HG02623 (cell line): ENCODE measurements around the gene MICALL2.

ENCODE experiments used
- ATAC-seq: cut with Tn5 transposase; IDR thresholded peaks from one replicate; pipeline ENCODE4 v1.9.1; 2021; ENCODE audit warnings: moderate library complexity; ENCODE audit not compliant: unreplicated experiment

MICALL2 gene

DNA sequence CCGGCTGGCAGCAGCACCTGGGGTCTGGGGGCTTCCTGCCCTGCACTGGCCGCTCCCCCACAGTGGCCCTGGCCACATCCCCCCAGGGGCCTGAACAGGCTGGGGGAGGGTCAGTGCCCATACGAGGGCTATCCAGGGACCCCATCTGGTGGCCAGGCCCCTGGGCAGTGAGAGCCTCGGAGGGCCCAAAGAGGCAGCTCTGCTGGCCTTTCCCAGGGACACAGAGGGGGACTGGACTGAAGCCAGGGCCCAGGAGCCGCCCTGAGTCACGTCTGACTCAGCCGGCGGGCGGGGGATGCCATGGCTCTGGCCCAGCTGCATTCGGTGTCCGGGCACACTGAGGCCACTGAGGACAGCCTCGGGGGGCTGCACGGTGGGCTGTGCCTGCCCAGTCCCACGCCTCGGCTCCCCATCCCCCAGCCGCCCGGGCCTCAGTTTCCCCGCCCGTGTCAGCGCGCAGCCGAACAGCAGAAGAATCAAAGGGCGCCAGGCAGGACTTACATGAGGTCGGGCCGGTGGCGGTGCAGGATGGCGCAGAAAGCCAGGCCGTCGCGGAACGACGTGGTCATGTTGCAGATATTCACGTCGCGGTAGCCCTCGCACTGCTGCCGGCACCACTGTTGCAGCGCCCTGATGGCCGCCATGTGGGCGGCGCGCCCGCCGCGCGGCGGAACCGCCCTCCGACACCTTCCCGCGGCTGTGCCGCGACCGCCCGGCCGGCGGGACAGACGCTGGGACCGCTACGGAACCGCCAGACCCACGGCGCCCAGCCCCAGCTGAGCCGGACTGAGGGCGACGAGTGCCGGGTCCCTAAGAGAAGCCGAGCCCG, at the start of gene MICALL2:
MICALL2 (minus strand) TSS at position 788 of the 829 bp plus-strand sequence; CDS start at position 644, 144 bp downstream.
- ATAC-seq = no peak

GRCh38 chr7:1508277-1508758, 49.0 kb upstream of the MICALL2 start:
- no peak for ATAC-seq

GRCh38 chr7:1505731-1506550, 46.7 kb upstream of the MICALL2 start:
- ATAC-seq = no peak

GRCh38 chr7:1503816-1504775, 44.8 kb upstream of the MICALL2 start, which contains the start of gene INTS1:
Gene INTS1 (minus strand): TSS chr7:1504389. CDS start chr7:1503960, 429 bp downstream.
- ATAC-seq = peak; percentile 81

- ATAC-seq = no peak
These were observed 44.1 kb upstream of the MICALL2 start for GRCh38 chr7:1503390-1503789.

DNA sequence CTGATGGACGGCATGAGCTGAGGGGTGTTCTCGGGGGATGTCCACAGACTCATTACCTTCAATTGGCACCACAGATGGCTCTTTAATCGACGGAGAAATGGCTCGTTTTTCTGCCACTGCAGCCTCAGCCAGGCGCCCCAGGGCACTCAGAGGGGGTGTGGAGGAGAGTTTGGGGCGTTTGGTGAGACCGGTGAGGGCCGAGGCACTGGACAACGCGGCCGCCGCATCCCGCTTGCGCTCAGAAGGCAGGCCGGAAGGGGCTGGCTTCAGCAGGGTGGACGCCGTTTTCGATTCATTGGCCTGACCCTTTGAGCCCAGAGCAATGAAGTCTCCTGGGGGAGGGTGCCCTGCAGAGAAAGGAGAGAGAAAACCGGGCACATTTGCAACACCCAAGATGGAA, 43.6 kb upstream of the MICALL2 start:
- no peak for ATAC-seq

DNA sequence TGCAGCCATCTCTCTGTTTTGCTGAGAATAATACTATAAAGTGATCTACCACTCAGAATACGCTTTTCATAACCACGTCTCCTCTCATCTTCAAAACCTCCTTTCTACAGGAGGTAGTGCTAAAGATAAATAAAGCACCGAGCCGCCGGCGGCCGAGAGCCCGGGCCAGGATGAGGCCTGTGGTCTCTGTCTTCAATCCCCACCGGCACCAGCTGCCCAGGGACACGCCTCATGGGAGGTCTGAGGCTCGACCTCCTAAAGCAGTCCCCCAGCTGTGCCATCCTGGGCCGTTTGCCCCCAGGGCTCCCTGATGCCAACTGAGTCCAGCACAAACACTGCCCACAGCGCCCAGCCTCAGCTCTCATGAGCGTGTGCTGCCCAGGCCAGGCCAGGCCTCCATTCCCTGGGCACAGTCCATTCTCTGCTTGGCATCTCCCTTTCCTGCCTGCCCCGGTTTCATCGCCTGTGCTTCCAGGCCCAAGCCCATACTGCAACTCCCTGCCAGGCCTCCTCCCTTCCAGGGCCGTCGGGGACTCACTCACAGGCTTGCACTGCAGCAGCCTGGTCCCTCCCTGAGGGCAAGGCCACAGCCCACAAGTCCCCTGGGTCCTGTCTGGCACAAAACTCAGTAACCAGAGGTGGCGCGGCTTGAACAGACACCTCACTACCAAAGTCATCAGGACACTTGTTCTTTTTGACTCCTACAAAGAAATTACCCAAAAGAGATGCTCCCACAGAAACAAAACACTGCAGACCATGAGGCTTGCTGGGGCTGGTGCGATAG, 42.4 kb upstream of the MICALL2 start:
- ATAC-seq = no peak

DNA sequence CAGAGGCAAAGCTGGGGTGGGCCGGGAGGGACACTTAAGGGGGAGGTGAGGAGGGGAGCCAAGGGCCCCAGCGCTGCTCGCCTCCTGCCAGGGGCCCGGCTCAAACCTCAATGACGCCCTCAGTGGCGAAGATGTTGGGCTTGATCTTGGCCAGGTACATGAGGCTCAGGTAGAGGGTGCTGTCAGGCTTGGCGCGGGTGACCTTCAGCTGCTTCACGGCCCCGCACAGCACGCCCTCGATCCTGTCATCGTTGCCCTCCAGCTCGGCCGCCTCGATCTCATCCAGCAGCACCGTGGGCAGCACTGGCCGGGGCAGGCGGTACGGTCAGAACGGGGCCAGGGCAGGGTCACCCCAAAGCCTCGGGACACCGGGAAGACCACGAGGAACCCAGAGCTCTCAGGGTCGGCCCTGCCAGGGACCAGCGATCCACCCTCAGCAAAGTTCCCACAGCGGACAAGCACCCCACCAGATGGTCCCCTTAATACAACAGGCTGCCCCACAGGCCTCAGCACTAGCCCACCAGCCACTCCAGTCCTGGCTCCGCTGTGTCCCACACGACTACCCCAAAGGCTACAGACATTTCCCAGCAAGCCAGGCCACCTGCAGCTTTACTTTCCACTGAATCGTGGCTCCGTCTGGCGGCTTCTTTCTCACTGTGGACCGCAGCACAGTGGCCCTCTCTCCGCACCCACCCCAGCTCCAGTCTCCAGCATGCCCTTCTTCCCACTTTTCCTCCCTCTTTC, 41.0 kb upstream of the MICALL2 start:
- ATAC-seq = no peak

DNA sequence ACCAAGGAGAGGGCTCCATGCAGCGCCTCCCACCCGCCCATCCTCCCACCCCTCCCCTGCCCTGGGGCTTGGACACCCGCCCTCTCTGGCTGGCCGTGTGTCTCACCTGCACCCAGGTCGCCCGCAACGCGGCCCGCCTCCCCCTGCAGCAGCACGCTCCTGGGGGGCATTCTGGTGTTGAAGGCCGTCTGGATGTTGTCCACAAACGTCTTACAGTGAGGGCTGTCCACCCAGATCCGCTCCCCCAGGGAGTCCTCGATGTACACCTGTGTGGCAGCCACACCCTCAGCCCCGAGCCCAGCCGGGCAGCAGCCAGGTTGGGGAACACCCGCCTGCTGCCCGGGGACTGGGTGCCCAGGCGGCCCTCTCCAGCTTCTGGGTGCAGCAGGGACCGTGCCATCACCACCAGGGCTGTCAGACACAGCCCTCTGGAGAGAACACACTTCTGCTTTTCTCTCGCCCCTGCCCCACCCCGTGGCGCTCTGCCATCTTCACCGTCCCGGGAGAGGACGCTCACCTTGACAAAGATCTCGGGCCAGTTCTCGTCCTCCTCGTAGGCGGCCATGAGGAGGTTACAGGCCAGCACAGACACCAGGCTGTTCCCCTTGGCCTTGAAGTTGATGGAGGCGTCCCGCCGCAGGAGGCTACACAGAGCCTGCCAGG, 40.2 kb upstream of the MICALL2 start:
- ATAC-seq = no peak

DNA sequence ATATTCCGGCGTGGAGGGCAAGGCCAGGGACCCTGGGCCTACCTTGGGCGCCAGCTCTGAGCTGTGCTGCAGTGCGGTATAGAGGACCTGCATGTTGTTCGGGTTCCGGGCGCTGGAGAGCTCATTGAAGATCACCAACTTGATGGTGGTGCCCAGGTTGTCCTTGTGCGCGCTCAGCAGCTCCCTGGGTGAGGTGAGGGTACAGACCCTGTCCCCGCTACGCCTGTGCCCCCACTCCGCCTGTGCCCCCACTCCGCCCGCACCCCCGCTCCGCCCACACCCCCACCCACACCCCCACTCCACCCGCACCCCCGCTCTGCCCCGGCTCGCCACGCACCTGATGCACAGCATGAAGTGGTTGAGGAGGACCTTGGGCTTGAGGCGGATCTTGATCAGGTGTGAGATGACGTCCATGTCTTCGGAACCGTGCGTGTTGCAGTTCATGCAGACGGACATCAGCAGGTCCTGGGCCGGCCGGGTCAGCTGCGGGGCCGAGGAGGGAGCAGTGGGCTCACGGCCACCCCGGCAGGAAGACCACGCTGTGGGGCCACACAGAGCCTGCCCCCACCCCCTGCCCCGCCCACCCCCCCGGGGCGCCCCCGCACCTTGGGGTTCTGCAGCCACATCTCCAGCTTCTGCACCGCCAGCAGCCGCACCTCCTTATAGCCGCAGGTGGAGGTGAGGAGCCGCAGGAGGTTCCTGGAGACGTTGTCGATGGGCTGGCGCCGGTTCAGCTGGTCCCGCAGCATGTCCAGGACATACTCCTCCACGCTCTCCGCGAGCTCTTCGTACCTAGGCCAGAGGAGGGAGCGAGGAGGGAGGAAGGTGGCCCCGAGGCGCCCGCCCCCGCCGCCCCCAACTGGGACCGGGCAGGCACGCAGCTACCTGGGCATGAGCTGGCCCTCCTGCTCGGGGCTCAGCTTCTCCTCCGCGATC, 39.4 kb upstream of the MICALL2 start:
- no peak for ATAC-seq

DNA sequence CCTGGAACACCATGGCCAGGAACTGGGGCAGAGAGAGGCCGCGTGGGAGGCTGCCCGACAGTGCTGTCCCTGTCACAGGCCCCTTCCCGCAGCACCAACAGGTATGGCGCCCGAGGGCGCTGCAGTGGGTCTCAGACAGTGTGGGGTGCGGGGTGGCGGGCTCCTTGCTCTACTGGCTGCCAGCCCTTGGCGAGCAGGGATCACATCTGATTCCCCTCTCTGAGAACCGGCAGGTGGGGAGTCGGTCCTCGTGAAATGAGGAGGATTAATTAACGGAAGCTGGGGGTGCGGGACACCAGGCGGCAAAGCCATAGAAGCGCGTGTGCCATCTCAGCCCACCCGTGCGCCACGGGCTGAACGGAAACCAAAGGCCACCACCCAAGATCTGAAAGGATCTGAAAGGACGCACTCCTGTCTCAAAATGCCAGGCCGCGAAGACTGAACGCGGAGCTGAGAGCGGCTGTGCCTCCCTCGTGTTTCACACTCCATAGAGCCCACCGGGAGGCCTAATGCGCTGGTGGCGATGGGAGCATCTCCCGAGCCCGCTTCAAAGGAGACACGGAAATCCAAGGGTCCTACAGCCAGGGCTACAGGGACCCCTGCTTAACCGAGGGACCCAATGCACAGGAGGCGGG, 38.1 kb upstream of the MICALL2 start:
- ATAC-seq = no peak

- ATAC-seq = no peak
These were observed 37.4 kb upstream of the MICALL2 start for GRCh38 chr7:1496531-1497292.

DNA sequence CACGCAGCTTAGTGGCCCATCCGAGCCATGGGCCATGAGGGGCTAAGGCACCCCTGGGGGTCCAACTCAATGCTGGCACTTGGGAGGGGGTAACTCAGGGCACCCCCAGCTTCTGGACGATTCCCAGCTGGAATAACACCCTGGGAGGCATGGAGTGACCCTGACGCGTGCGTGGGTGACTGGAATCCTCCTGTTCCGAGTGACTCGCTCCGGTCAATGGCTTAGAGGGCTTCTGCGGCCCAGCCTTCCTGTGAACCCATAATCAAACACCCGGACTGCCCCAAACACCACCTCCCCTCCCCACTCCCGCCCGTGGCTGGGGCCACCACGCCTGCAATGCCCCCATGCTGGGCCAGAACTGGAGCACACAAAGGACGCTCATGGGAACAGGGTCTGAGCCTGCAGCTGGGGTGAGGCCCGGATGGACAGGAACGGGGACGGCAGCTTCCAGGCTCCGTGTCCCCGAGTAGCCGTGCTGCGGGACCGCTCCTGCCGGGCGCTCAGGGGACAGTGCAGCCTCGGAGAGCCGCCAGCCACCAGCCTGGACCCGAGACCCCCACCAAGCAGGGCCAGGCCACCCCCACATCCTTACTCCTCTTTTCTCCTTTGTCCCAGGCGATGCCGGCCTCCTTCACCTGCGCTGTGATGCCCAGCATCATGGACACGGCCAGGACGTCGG, 36.4 kb upstream of the MICALL2 start:
- no peak for ATAC-seq

GRCh38 chr7:1494866-1495563, 35.7 kb upstream of the MICALL2 start:
- no peak for ATAC-seq

DNA sequence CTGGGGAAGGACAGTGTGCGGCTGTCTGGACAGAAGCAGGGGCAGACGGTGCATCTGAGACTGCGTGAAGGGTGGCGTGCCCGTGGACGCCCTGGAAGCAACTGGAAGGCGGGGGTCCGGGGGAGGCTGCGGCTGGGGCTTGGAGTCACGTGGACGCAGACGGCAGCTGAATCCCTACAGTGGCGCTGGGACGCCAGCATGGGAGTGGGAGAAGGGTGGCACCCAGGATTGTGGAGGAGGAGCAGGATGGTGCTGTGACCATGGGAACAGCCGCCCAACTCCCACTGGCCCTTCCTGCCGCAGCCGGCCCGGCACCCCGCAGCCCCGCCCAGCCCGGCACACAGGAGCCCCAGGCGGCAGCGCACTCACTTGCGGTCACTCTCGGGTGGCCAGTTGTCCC, 35.2 kb upstream of the MICALL2 start:
- ATAC-seq = no peak
